Sigmoid colon (tissue), 7 donors: ENCODE results near the gene SLIT3. TPM values are rescaled to one million over a fixed set of nuclear protein-coding genes. Genes with fewer than 3 reads are reported as not detected.

Source experiments
- DNase-seq: peaks from one replicate; pipeline ENCODE4 v3.0.0-alpha.2; 2019
- H3K27ac ChIP-seq, 4 donors: fragments of 200-600 bp; sonication (generic); one replicate each; pipeline ENCODE4 v1.5.1; 2016 to 2019; ENCODE audit warnings: mild to moderate bottlenecking in 1 of 4
- H3K27me3 ChIP-seq, 3 donors: fragments of 200-600 bp; sonication (generic); one replicate each; pipeline ENCODE4 v1.5.1; 2019; ENCODE audit warnings: mild to moderate bottlenecking in 1 of 3
- H3K36me3 ChIP-seq, 4 donors: fragments of 200-600 bp; sonication (generic); one replicate each; pipeline ENCODE4 v1.5.1; 2016 to 2019
- H3K4me1 ChIP-seq, 4 donors: fragments of 200-600 bp; sonication (generic); one replicate each; pipeline ENCODE4 v1.5.1; 2017 to 2019
- H3K4me3 ChIP-seq, 4 donors: fragments of 200-600 bp; sonication (generic); one replicate each; pipeline ENCODE4 v1.5.1; 2017 to 2019; ENCODE audit warnings: mild to moderate bottlenecking in 2 of 4, moderate library complexity in 1 of 4
- H3K9me3 ChIP-seq, 4 donors: fragments of 200-600 bp in 3 of 4; sonication (generic) in 3 of 4; one replicate each; pipeline versions ENCODE4 v1.5.1 to v1.6.1; 2013 to 2019
- CTCF ChIP-seq, 4 experiments: fragments of 450-650 bp in 3 of 4; fragments of 200-600 bp in 1 of 4; IDR thresholded peaks; one replicate each; pipeline ENCODE4 v1.5.1; 2016 to 2019; ENCODE audit warnings: antibody characterized with exemption in 4 of 4, mild to moderate bottlenecking in 3 of 4, moderate library complexity in 2 of 4
- EP300 ChIP-seq, 4 donors: sonication (generic); formaldehyde crosslinking; IDR thresholded peaks; one replicate each; pipeline ENCODE4 v1.6.1; 2017; ENCODE audit warnings: antibody characterized with exemption in 4 of 4
- POLR2A ChIP-seq, 2 donors: fragments of 450-650 bp; IDR thresholded peaks; one replicate each; pipeline ENCODE4 v1.6.1; 2016; ENCODE audit warnings: antibody characterized with exemption in 2 of 2, mild to moderate bottlenecking in 2 of 2, moderate library complexity in 2 of 2
- POLR2AphosphoS5 ChIP-seq, 4 donors: sonication (generic); formaldehyde crosslinking; IDR thresholded peaks; one replicate each; pipeline ENCODE4 v1.6.1; 2017; ENCODE audit warnings: antibody characterized with exemption in 4 of 4
- WGBS, 2 donors: extraction: QIAGEN DNeasy Blood & Tissue Kit; methylation state at CpG; one replicate each; pipeline ENCODE4 v1.1.7; 2013; 5-methylcytosine and 5-hydroxymethylcytosine counted together
- intact Hi-C: fragments of 100-400 bp; cut with DNase I; formaldehyde crosslinking; loops from one replicate; pipeline ENCODE4 v1.15.1; 2023
- polyA plus RNA-seq, 3 donors: library from polyadenylated mRNA; stranded (reverse); fragments of 200-250 nt; gene quantifications; one replicate each; pipeline ENCODE4 v1.2.3, GENCODE V29; 2013
- total RNA-seq, 4 donors: library from RNA; depleted of rRNA; stranded (reverse); fragments of >200 nt; gene quantifications; one replicate each; pipeline ENCODE4 v1.1.0, GENCODE V29; 2016
- donor health status: healthy with polysubstance abuse.
- donor health status: Bipolar disorder and iron deficiency.
- donor health status: healthy.

SLIT3 gene
- total and polyA plus RNA-seq, 7 donors: 0.23 to 46.3 (median 30.0) TPM

GRCh38 chr5:169085636-169086035 is 215.3 kb downstream of the SLIT3 start:
- no peak overlapping the region for H3K4me3 ChIP-seq
- WGBS, 2 donors: 85 to 89% methylated on average over 8 of the region's 8 CpGs
- no peaks in the 10 kb centered on the region for H3K36me3 ChIP-seq
- intact Hi-C loops: no loop called here
- H3K27me3 ChIP-seq: no peaks in the 10 kb centered on the region
- no peak for DNase-seq
- H3K9me3 ChIP-seq: no peaks in the 10 kb centered on the region
- no peak for TF ChIP-seq POLR2A (IDR thresholded peaks at IDR 0.05)
- TF ChIP-seq CTCF (IDR thresholded peaks at IDR 0.05): no peak
- TF ChIP-seq EP300 (IDR thresholded peaks at IDR 0.05): no peak
- TF ChIP-seq POLR2AphosphoS5 (IDR thresholded peaks at IDR 0.05): no peak
- H3K4me1 ChIP-seq: no peaks in the 10 kb centered on the region
- H3K27ac ChIP-seq: no peak overlapping the region

GRCh38 chr5:169085212-169085611 is 215.7 kb downstream of the SLIT3 start:
- H3K36me3 ChIP-seq: no peaks in the 10 kb centered on the region
- WGBS, 2 donors: 25 to 65% methylated on average over 4 of the region's 4 CpGs
- TF ChIP-seq POLR2AphosphoS5 (IDR thresholded peaks at IDR 0.05): no peak
- no peak for TF ChIP-seq POLR2A (IDR thresholded peaks at IDR 0.05)
- no peak for TF ChIP-seq EP300 (IDR thresholded peaks at IDR 0.05)
- no peak for TF ChIP-seq CTCF (IDR thresholded peaks at IDR 0.05)
- H3K27ac ChIP-seq: no peak overlapping the region
- DNase-seq: no peak
- no peak overlapping the region for H3K4me3 ChIP-seq
- intact Hi-C loops: no loop called here
- H3K4me1 ChIP-seq: no peaks in the 10 kb centered on the region
- H3K27me3 ChIP-seq: no peaks in the 10 kb centered on the region
- H3K9me3 ChIP-seq: no peaks in the 10 kb centered on the region

GRCh38 chr5:169084775-169085174 is 216.2 kb downstream of the SLIT3 start:
- 31 to 65% methylated on average over 4 of the region's 4 CpGs for WGBS, 2 donors
- no peaks in the 10 kb centered on the region for H3K36me3 ChIP-seq
- H3K4me3 ChIP-seq: no peak overlapping the region
- no peaks in the 10 kb centered on the region for H3K9me3 ChIP-seq
- DNase-seq: no peak
- intact Hi-C loops: no loop called here
- no peak for TF ChIP-seq EP300 (IDR thresholded peaks at IDR 0.05)
- TF ChIP-seq POLR2AphosphoS5 (IDR thresholded peaks at IDR 0.05): no peak
- no peak for TF ChIP-seq POLR2A (IDR thresholded peaks at IDR 0.05)
- TF ChIP-seq CTCF (IDR thresholded peaks at IDR 0.05): no peak
- no peaks in the 10 kb centered on the region for H3K27me3 ChIP-seq
- no peaks in the 10 kb centered on the region for H3K4me1 ChIP-seq
- no peak overlapping the region for H3K27ac ChIP-seq

GRCh38 chr5:169083394-169084018 is 217.4 kb downstream of the SLIT3 start:
- H3K9me3 ChIP-seq: no peaks in the 10 kb centered on the region
- DNase-seq: no peak
- no peaks in the 10 kb centered on the region for H3K27me3 ChIP-seq
- H3K36me3 ChIP-seq: no peaks in the 10 kb centered on the region
- intact Hi-C loops: no loop called here
- WGBS, 2 donors: 51 to 77% methylated on average over 8 of the region's 8 CpGs
- TF ChIP-seq POLR2AphosphoS5 (IDR thresholded peaks at IDR 0.05) (no peak), CTCF (IDR thresholded peaks at IDR 0.05) (no peak), EP300 (IDR thresholded peaks at IDR 0.05) (no peak), POLR2A (IDR thresholded peaks at IDR 0.05) (no peak)
- H3K4me1 ChIP-seq: no peaks in the 10 kb centered on the region
- H3K4me3 ChIP-seq: no peak overlapping the region
- no peak overlapping the region for H3K27ac ChIP-seq
